A549 treated with AZD2906 at 1 μM for 4 hours (cell line): ENCODE measurements around the gene KRTAP1-5. TPM values are rescaled to one million over a fixed set of nuclear protein-coding genes. Genes with fewer than 3 reads are reported as not detected.

ENCODE experiments used
- total RNA-seq: library from RNA; stranded (reverse); fragments of 200-300 nt; extraction: Qiagen RNA extraction; gene quantifications from 5 replicates; pipeline ENCODE4 v1.2.3, GENCODE V29; 2022

The KRTAP1-5 gene, protein sequence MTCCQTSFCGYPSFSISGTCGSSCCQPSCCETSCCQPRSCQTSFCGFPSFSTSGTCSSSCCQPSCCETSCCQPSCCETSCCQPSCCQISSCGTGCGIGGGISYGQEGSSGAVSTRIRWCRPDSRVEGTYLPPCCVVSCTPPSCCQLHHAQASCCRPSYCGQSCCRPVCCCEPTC
- total RNA-seq, result not detected in 5 replicates

DNA sequence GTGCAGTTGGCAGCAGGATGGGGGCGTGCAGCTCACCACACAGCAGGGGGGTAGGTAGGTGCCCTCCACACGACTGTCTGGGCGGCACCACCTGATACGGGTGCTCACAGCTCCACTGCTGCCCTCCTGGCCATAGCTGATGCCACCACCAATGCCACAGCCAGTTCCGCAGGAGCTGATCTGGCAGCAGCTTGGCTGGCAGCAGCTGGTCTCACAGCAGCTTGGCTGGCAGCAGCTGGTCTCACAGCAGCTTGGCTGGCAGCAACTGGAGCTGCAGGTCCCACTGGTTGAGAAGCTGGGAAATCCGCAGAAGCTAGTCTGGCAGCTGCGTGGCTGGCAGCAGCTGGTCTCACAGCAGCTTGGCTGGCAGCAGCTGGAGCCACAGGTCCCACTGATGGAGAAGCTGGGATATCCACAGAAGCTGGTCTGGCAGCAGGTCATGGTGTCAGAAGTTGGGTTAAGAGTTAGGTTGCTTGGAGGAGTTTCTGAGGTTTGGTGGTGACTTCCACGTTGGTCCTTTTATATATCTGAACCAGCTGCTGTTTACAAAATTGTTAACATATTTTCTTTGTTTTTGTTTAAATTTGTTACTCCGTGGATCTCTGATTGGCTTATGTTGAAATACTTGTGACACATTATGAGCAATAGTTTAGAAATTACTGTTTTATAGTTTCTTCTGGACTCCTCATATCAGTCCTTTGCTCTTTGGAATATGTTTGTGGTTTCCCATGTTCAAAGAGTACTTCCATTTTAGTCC, at the start of gene KRTAP1-5:
Gene KRTAP1-5 (minus strand): TSS at position 494 of the 757 bp plus-strand sequence. CDS start 53 bp downstream, at position 441.

DNA sequence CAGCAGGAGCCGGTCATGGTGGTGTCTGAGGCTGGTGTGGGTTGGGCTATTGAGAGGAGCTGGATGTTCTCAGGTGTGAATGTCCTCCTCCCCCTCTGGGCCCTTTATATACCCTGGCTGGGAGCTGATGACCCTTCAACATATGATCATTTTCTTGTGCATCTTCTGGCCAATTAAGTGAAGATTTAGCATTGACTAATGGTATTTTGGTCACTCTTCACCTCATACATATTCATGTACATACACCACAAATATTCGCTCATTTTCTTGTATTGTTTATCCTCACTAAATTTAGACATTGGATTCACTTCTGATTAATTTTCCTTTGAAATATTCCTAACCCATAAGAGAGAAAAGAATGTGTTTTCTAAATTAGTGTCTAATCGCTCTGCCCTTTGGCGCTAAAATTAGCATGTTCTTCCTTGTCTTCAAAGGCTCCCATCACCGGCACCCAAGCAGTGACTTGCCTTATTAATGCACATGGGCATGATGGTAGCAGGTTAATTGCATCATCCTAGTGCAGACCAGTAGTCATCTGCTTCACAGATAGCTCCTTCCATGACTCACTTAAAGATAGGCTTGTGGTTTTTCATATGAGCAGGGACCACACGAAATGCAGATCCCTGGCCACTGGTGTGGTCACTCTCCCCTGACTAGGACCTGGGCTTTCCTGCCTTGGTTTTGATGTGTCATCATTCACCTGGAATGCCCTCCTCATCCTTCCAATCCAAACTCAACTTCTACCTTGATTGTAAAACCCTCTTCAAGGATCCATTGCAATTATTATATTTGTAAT, 39.0 kb upstream of the KRTAP1-5 start, which contains the start of gene KRTAP2-4:
Gene KRTAP2-4 (minus strand): TSS at position 51 of the 796 bp plus-strand sequence. CDS start 34 bp downstream, at position 17.

DNA sequence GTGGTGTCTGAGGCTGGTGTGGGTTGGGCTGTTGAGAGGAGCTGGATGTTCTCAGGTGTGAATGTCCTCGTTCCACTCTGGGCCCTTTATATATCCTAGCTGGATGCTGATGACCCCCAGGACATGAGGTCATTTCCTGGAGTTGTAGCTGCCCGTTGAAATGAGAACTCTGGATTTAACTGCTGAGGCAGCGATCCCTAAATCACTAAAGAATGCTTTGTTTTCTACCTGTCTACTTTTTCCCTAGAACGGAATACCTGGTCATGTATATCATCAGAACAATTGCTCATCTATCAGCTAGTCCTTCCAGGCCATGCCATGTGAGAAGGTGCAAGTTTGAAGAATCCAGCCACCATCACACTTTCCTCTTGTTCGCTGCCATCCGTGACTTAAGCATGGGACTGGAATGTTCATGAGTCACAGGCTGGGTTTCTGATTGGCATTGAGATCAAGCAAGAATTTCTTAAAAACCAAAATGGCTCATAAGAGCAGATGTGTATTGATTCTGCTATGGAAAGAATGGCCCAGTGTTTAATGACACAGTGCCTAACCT, 33.1 kb upstream of the KRTAP1-5 start, which contains the start of gene KRTAP2-3:
Gene KRTAP2-3 (minus strand): TSS at position 63 of the 553 bp plus-strand sequence. CDS start 64 bp downstream, outside the sequence.

DNA sequence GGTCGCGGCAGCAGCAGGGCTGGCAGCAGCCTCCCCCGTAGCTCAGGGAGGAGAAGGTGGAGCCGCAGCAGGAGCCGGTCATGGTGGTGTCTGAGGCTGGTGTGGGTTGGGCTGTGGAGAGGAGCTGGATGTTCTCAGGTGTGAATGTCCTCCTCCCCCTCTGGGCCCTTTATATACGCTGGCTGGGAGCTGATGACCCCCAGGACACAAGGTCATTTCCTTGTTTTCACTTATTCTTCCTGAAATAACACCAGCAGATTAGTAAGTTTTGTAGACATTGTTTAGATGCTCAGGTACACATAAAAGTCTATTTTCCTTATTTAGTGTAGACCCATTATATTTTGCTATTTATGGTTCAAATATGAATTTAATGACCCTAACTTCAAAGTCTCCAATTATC, 28.1 kb upstream of the KRTAP1-5 start, which contains the start of gene KRTAP2-2:
Gene KRTAP2-2 (minus strand): TSS at position 101 of the 400 bp plus-strand sequence. CDS start 19 bp downstream, at position 82.

DNA sequence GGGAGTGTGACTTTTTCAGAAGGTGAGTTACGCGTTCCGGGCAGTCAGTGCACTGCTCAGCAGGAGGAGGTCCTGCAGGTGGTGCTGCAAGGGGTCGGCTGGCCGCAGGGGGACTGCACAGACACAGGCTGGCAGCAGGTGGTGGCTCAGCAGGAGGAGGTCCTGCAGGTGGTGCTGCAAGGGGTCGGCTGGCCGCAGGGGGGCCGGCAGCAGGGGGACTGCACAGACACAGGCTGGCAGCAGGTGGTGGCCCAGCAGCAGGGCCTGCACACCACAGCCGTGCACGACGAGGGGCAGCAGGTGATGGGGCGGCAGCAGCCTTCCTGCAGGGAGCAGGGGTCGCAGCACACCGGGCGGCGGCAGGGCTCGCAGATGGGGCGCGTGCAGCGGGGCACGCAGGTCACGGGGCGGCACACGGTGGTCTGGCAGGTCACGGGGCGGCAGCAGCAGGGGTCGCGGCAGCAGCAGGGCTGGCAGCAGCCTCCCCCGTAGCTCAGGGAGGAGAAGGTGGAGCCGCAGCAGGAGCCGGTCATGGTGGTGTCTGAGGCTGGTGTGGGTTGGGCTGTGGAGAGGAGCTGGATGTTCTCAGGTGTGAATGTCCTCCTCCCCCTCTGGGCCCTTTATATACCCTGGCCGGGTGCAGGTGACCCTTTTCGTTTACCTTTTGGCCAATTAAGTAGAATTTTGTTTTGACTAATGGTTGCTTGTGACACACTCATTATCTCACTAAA, 19.9 kb upstream of the KRTAP1-5 start, which contains the start of gene KRTAP2-1:
Gene KRTAP2-1 (minus strand): TSS at position 582 of the 731 bp plus-strand sequence. CDS start 49 bp downstream, at position 533.

DNA sequence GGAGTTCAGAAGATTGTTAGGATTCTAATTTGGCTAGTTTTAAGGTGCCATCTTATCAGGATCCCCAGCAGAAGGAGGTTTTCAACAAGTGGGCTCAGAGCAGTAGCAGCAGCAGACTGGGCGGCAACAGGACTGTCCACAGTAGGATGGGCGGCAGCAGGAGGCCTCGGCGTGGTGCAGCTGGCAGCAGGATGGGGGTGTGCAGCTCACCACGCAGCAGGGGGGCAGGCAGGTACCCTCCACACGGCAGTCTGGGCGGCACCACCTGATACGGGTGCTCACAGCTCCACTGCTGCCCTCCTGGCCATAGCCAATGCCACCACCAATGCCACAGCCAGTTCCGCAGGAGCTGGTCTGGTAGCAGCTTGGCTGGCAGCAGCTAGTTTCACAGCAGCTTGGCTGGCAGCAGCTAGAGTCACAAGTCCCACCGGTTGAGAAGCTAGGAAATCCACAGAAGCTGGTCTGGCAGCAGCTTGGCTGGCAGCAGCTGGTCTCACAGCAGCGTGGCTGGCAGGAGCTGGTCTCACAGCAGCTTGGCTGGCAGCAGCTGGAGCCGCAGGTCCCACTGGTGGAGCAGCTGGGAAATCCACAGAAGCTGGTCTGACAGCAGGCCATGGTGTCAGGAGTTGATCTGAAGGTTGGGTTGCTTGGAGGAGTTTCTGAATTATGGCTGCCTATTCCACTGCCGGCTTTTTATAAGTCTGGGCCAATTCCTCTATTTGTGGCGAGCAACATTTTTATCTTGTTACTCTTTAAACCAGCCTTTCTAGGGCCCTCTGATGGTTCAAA, 14.0 kb upstream of the KRTAP1-5 start, which contains the start of gene KRTAP1-1:
Gene KRTAP1-1 (minus strand): TSS at position 668 of the 789 bp plus-strand sequence. CDS start 53 bp downstream, at position 615.

DNA sequence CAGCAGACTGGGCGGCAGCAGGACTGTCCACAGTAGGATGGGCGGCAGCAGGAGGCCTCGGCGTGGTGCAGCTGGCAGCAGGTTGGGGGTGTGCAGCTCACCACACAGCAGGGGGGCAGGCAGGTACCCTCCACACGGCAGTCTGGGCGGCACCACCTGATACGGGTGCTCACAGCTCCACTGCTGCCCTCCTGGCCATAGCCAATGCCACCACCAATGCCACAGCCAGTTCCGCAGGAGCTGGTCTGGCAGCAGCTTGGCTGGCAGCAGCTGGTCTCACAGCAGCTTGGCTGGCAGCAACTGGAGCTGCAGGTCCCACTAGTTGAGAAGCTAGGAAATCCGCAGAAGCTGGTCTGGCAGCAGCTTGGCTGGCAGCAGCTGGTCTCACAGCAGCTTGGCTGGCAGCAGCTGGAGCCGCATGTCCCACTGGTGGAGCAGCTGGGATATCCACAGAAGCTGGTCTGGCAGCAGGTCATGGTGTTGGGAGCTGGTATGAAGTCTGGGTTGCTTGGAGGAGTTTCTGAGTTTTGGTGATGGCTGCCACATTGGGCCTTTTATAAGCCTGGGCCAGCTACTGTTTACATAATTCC, 7.4 kb upstream of the KRTAP1-5 start, which contains the start of gene KRTAP1-3:
Gene KRTAP1-3 (minus strand): TSS at position 529 of the 590 bp plus-strand sequence. CDS start 53 bp downstream, at position 476.

DNA sequence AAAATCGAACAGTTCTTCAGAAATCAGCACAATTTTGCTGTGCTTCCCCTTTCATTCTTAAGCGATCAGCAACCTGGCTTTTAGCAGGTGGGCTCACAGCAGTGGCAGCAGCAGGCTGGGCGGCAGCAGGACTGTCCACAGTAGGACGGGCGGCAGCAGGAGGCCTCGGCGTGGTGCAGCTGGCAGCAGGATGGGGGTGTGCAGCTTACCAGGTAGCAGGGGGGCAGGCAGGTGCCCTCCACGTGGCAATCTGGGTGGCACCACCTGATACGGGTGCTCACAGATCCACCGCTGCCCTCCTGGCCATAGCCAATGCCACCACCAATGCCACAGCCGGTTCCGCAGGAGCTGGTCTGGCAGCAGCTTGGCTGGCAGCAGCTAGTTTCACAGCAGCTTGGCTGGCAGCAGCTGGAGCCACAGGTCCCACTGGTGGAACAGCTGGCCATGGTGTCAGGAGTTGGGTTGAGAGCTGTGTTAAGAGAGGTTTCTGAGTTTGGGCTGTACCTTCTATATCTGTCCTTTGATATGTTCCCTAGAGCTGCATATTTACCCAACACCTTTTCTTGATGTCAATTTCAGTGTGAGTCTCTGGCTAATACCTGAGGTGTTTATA, 2.7 kb upstream of the KRTAP1-5 start, which contains the start of gene KRTAP1-4:
Gene KRTAP1-4 (minus strand): TSS at position 563 of the 613 bp plus-strand sequence. CDS start 117 bp downstream, at position 446.

DNA sequence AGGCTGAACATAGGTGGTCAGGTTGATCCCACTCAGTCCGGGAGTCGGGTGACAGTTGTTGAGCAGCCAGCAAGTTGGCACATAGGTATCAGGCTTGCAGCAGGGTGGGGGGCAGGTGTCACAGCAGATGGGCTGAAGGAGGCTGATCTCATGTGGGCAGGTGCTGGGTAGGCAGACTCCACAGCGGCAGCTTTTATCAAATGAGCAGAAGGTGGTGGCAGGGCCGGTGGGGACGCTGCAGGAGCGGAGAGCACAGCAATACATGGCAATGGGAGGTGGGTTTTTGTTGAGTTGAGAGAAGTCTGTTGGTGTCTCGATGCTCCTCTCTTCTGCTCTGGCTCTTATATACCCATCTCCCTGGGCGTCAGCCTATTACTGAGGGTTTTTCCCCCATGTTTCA, 18.2 kb downstream of the KRTAP1-5 start, which contains the start of gene KRTAP3-1:
Gene KRTAP3-1 (minus strand): TSS at position 318 of the 400 bp plus-strand sequence. CDS start 54 bp downstream, at position 264.

DNA sequence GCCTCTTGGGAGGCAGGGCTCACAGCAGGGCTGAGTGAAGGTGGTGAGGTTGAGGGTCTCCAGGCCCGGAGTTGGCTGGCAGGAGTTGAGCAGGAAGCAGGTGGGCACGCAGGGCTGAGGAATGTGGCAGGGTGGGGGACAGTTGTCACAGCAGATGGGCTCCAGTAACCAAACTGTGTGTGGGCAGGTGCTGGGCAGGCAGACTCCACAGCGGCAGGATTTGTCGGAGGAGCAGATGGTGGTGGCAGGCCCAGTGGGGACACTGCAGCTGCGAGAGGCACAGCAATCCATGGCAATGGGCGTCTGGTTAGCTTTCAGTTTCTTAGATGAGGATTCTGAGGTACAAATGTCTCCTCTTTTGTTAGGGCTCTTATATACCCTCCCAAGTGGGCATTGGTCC, 27.4 kb downstream of the KRTAP1-5 start, which contains the start of gene KRTAP3-2:
Gene KRTAP3-2 (minus strand): TSS at position 344 of the 400 bp plus-strand sequence. CDS start 53 bp downstream, at position 291.

DNA sequence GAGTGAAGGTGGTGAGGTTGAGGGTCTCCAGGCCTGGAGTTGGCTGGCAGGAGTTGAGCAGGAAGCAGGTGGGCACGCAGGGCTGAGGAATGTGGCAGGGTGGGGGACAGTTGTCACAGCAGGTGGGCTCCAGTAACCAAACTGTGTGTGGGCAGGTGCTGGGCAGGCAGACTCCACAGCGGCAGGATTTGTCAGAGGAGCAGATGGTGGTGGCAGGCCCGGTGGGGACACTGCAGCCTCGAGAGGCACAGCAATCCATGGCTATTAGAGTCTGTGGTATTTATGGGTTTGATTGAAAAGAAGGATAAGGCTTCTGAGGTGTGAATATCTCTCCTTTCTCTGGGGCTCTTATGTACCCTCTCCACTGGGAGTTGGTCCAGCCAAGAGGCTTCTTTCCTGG, 33.2 kb downstream of the KRTAP1-5 start, which contains the start of gene KRTAP3-3:
Gene KRTAP3-3 (minus strand): TSS at position 326 of the 400 bp plus-strand sequence. CDS start 67 bp downstream, at position 259.

DNA sequence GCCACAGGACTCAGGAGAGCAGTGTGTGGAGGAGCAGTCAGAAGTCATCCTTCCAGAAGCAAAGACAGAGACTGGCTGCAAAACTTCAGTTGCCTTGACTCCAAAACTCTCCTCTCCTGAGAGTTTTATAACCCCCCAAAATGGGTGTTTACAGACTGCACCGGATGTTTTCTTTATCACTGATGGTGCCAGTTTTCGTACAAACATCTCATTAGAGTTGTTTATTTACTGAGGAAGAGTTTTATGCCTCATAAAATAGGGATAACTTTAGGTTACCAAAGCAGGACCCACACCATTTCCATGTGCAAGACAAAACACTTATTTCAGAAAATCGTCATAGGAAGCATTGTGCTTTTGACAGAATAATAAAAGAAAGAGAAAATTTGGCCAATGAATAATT, 42.8 kb downstream of the KRTAP1-5 start, which contains the start of gene KRT40:
Gene KRT40 (minus strand): TSS at position 101 of the 400 bp plus-strand sequence. CDS start 53 bp downstream, at position 48.

Other genes with a start within 250 kb of the KRTAP1-5 start
- not detected in 5 replicates for gene KRT27, start 244.7 kb downstream of the KRTAP1-5 start, total RNA-seq
- gene KRT28, start 227.2 kb downstream of the KRTAP1-5 start, total RNA-seq, result not detected in 5 replicates
- 65.4 to 117 TPM (median 102 TPM) in 5 replicates for gene KRT10, start 204.6 kb downstream of the KRTAP1-5 start, total RNA-seq
- not detected in 5 replicates for gene KRT12, start 160.0 kb downstream of the KRTAP1-5 start, total RNA-seq
- gene KRT20, start 142.0 kb downstream of the KRTAP1-5 start, total RNA-seq, result 0.11 to 0.30 TPM (median 0.23 TPM) in 5 replicates
- 0.08 to 0.14 TPM (median 0.10 TPM) in 4 of 5 replicates, not detected in the other for gene KRT23, start 89.6 kb downstream of the KRTAP1-5 start, total RNA-seq
- gene KRT39, start 60.3 kb downstream of the KRTAP1-5 start, total RNA-seq, result not detected in 5 replicates
- not detected in 5 replicates for gene KRT40, start 42.9 kb downstream of the KRTAP1-5 start, total RNA-seq
- gene KRTAP3-3, start 33.0 kb downstream of the KRTAP1-5 start, total RNA-seq, result not detected in 5 replicates
- 0.20 to 0.57 TPM (median 0.29 TPM) in 5 replicates for gene KRTAP3-2, start 27.3 kb downstream of the KRTAP1-5 start, total RNA-seq
- not detected in 5 replicates for gene KRTAP3-1, start 18.1 kb downstream of the KRTAP1-5 start, total RNA-seq
- not detected in 5 replicates for gene KRTAP1-4, start 3.0 kb upstream of the KRTAP1-5 start, total RNA-seq
- not detected in 5 replicates for gene KRTAP1-3, start 7.7 kb upstream of the KRTAP1-5 start, total RNA-seq
- not detected in 5 replicates for gene KRTAP1-1, start 14.2 kb upstream of the KRTAP1-5 start, total RNA-seq
- not detected in 5 replicates for gene KRTAP2-1, start 20.1 kb upstream of the KRTAP1-5 start, total RNA-seq
- not detected in 5 replicates for gene KRTAP2-2, start 28.0 kb upstream of the KRTAP1-5 start, total RNA-seq
- gene KRTAP2-3, start 32.9 kb upstream of the KRTAP1-5 start, total RNA-seq, result 0.18 TPM in 1 of 5 replicates, not detected in the others
- gene KRTAP2-4, start 38.7 kb upstream of the KRTAP1-5 start, total RNA-seq, result not detected in 5 replicates
- not detected in 5 replicates for gene KRTAP4-7, start 56.9 kb upstream of the KRTAP1-5 start, total RNA-seq
- not detected in 5 replicates for gene KRTAP4-8, start 70.9 kb upstream of the KRTAP1-5 start, total RNA-seq
- gene KRTAP4-16, start 75.0 kb upstream of the KRTAP1-5 start, total RNA-seq, result not detected in 5 replicates
- not detected in 5 replicates for gene KRTAP4-9, start 78.2 kb upstream of the KRTAP1-5 start, total RNA-seq
- not detected in 5 replicates for gene KRTAP4-11, start 91.2 kb upstream of the KRTAP1-5 start, total RNA-seq
- gene KRTAP4-12, start 97.0 kb upstream of the KRTAP1-5 start, total RNA-seq, result not detected in 5 replicates
- gene KRTAP4-6, start 113.3 kb upstream of the KRTAP1-5 start, total RNA-seq, result not detected in 5 replicates
- not detected in 5 replicates for gene KRTAP4-5, start 122.6 kb upstream of the KRTAP1-5 start, total RNA-seq
- gene KRTAP4-4, start 133.5 kb upstream of the KRTAP1-5 start, total RNA-seq, result not detected in 5 replicates
- not detected in 5 replicates for gene KRTAP4-3, start 141.0 kb upstream of the KRTAP1-5 start, total RNA-seq
- not detected in 5 replicates for gene KRTAP4-2, start 151.0 kb upstream of the KRTAP1-5 start, total RNA-seq
- 0.08 to 0.13 TPM in 2 of 5 replicates, not detected in the others for gene KRTAP4-1, start 157.7 kb upstream of the KRTAP1-5 start, total RNA-seq
- gene KRTAP9-1, start 162.7 kb upstream of the KRTAP1-5 start, total RNA-seq, result not detected in 5 replicates
- gene KRTAP9-2, start 199.4 kb upstream of the KRTAP1-5 start, total RNA-seq, result not detected in 5 replicates
- not detected in 5 replicates for gene KRTAP9-3, start 205.2 kb upstream of the KRTAP1-5 start, total RNA-seq
- gene KRTAP9-8, start 210.8 kb upstream of the KRTAP1-5 start, total RNA-seq, result not detected in 5 replicates
- gene KRTAP9-4, start 222.5 kb upstream of the KRTAP1-5 start, total RNA-seq, result not detected in 5 replicates
- gene KRTAP9-9, start 228.2 kb upstream of the KRTAP1-5 start, total RNA-seq, result not detected in 5 replicates
- not detected in 5 replicates for gene KRTAP9-6, start 238.2 kb upstream of the KRTAP1-5 start, total RNA-seq
- gene KRTAP9-7, start 248.5 kb upstream of the KRTAP1-5 start, total RNA-seq, result not detected in 5 replicates